ENCODE results near the gene ZNF728.
"Not testable (repeated sequence)": the region's sequence is repeated elsewhere in the genome, so short reads cannot be mapped to it uniquely, and the experiment has no call there.

ZNF728 gene

GRCh38 chr19:22975546-22976136, 27.3 kb downstream of the ZNF728 start:
- H2BK5ac ChIP-seq (ENCODE audit: low read depth, low read length, poor library complexity); H3K23ac ChIP-seq (ENCODE audit: low read length); H3K79me1 ChIP-seq (ENCODE audit: low read length); H2BK120ac ChIP-seq (ENCODE audit: insufficient read depth, low read length, poor library complexity); H3K36me3 ChIP-seq (ENCODE audit: control insufficient read depth in 1 of 2, insufficient read depth in 2 of 2, low read length in 2 of 2); H3K9ac ChIP-seq (ENCODE audit: low read length); H4K8ac ChIP-seq (ENCODE audit: low read depth, low read length); DNase-seq; H2BK12ac ChIP-seq (ENCODE audit: low read length); H3K18ac ChIP-seq (ENCODE audit: low read length); H3K4me2 ChIP-seq (ENCODE audit: low read length); H3K4me3 ChIP-seq (ENCODE audit: low read depth, low read length); H3K9me3 ChIP-seq (ENCODE audit: insufficient read depth, low read depth, low read length); H3K4me1 ChIP-seq (ENCODE audit: control insufficient read depth in 1 of 2, insufficient read depth in 2 of 2, low read length in 2 of 2); H3K79me2 ChIP-seq (ENCODE audit: control insufficient read depth, insufficient read depth, low read length, poor library complexity); H3K4ac ChIP-seq (ENCODE audit: low read depth, low read length); H4K12ac ChIP-seq (ENCODE audit: low read depth, low read length); H3K14ac ChIP-seq (ENCODE audit: low read length); H2AFZ ChIP-seq (ENCODE audit: insufficient read depth, low read length, poor library complexity); H2AK5ac ChIP-seq (ENCODE audit: low read length); H4K91ac ChIP-seq (ENCODE audit: low read depth, low read length); H3K27me3 ChIP-seq (ENCODE audit: insufficient read depth, low read length); H3K27ac ChIP-seq (ENCODE audit: low read depth, low read length): not testable (repeated sequence)
- WGBS (ENCODE audit: extremely low coverage, insufficient coverage, insufficient read length): no CpG with 5 or more reads among the region's 1 CpG

- H3K18ac ChIP-seq (ENCODE audit: low read length): no peak overlapping the region
- WGBS (ENCODE audit: extremely low coverage, insufficient coverage, insufficient read length): no CpG with 5 or more reads among the region's 5 CpGs
- no peak overlapping the region for H4K91ac ChIP-seq (ENCODE audit: low read depth, low read length)
These were observed 57.4 kb downstream of the ZNF728 start for GRCh38 chr19:22945560-22945959.

GRCh38 chr19:22935151-22935550, 67.8 kb downstream of the ZNF728 start:
- DNase-seq: peak; percentile 87 to 94
- Histone ChIP-seq H2BK120ac (ENCODE audit: insufficient read depth, low read length, poor library complexity) (no peak overlapping the region), H4K8ac (ENCODE audit: low read depth, low read length) (no peak overlapping the region), H3K27ac (ENCODE audit: low read depth, low read length) (no peak overlapping the region), H3K23ac (ENCODE audit: low read length) (no peak overlapping the region), H4K12ac (ENCODE audit: low read depth, low read length) (no peak overlapping the region), H3K18ac (ENCODE audit: low read length) (no peak overlapping the region), H3K4me1 (ENCODE audit: control insufficient read depth in 1 of 2, insufficient read depth in 2 of 2, low read length in 2 of 2) (no peaks in the 10 kb centered on the region), H3K36me3 (ENCODE audit: control insufficient read depth in 1 of 2, insufficient read depth in 2 of 2, low read length in 2 of 2) (no peaks in the 10 kb centered on the region), H3K4ac (ENCODE audit: low read depth, low read length) (no peak overlapping the region), H3K9ac (ENCODE audit: low read length) (no peak overlapping the region), H3K4me2 (ENCODE audit: low read length) (no peak overlapping the region), H3K14ac (ENCODE audit: low read length) (no peak overlapping the region), H3K79me1 (ENCODE audit: low read length) (no peaks in the 10 kb centered on the region), H3K27me3 (ENCODE audit: insufficient read depth, low read length) (no peaks in the 10 kb centered on the region), H3K4me3 (ENCODE audit: low read depth, low read length) (no peak overlapping the region), H2BK5ac (ENCODE audit: low read depth, low read length, poor library complexity) (no peak overlapping the region), H2BK12ac (ENCODE audit: low read length) (no peak overlapping the region), H3K79me2 (ENCODE audit: control insufficient read depth, insufficient read depth, low read length, poor library complexity) (no peaks in the 10 kb centered on the region), H3K9me3 (ENCODE audit: insufficient read depth, low read depth, low read length) (peaks cover 18% of the 10 kb centered on the region), H4K91ac (ENCODE audit: low read depth, low read length) (no peak overlapping the region), H2AK5ac (ENCODE audit: low read length) (no peak overlapping the region), H2AFZ (ENCODE audit: insufficient read depth, low read length, poor library complexity) (no peak overlapping the region)
- no CpG with 5 or more reads among the region's 2 CpGs for WGBS (ENCODE audit: extremely low coverage, insufficient coverage, insufficient read length)

More at GRCh38 chr19:22945560-22945959, 57.4 kb downstream of the ZNF728 start:
- no peak overlapping the region for H2AK5ac ChIP-seq (ENCODE audit: low read length)
- no peak for DNase-seq
- H3K27me3 ChIP-seq (ENCODE audit: insufficient read depth, low read length): no peaks in the 10 kb centered on the region
- H2BK120ac ChIP-seq (ENCODE audit: insufficient read depth, low read length, poor library complexity): no peak overlapping the region
- no peaks in the 10 kb centered on the region for H3K79me2 ChIP-seq (ENCODE audit: control insufficient read depth, insufficient read depth, low read length, poor library complexity)
- H3K14ac ChIP-seq (ENCODE audit: low read length): no peak overlapping the region
- H4K8ac ChIP-seq (ENCODE audit: low read depth, low read length): no peak overlapping the region
- no peak overlapping the region for H3K27ac ChIP-seq (ENCODE audit: low read depth, low read length)
- no peaks in the 10 kb centered on the region for H3K4me1 ChIP-seq (ENCODE audit: control insufficient read depth in 1 of 2, insufficient read depth in 2 of 2, low read length in 2 of 2)
- H3K9me3 ChIP-seq (ENCODE audit: insufficient read depth, low read depth, low read length): peaks cover 11% of the 10 kb centered on the region
- H3K9ac ChIP-seq (ENCODE audit: low read length): no peak overlapping the region
- H3K4me2 ChIP-seq (ENCODE audit: low read length): no peak overlapping the region
- no peak overlapping the region for H3K23ac ChIP-seq (ENCODE audit: low read length)
- H2AFZ ChIP-seq (ENCODE audit: insufficient read depth, low read length, poor library complexity): no peak overlapping the region
- no peak overlapping the region for H4K12ac ChIP-seq (ENCODE audit: low read depth, low read length)
- H3K4ac ChIP-seq (ENCODE audit: low read depth, low read length): no peak overlapping the region
- no peak overlapping the region for H2BK12ac ChIP-seq (ENCODE audit: low read length)
- H3K79me1 ChIP-seq (ENCODE audit: low read length): no peaks in the 10 kb centered on the region
- no peak overlapping the region for H3K4me3 ChIP-seq (ENCODE audit: low read depth, low read length)
- no peaks in the 10 kb centered on the region for H3K36me3 ChIP-seq (ENCODE audit: control insufficient read depth in 1 of 2, insufficient read depth in 2 of 2, low read length in 2 of 2)
- H2BK5ac ChIP-seq (ENCODE audit: low read depth, low read length, poor library complexity): no peak overlapping the region

- not testable (repeated sequence) for H2AFZ ChIP-seq (ENCODE audit: insufficient read depth, low read length, poor library complexity); H4K12ac ChIP-seq (ENCODE audit: low read depth, low read length); H4K91ac ChIP-seq (ENCODE audit: low read depth, low read length); H3K4me1 ChIP-seq (ENCODE audit: control insufficient read depth in 1 of 2, insufficient read depth in 2 of 2, low read length in 2 of 2); H3K23ac ChIP-seq (ENCODE audit: low read length); H3K14ac ChIP-seq (ENCODE audit: low read length); H3K4me3 ChIP-seq (ENCODE audit: low read depth, low read length); H2BK120ac ChIP-seq (ENCODE audit: insufficient read depth, low read length, poor library complexity); H2AK5ac ChIP-seq (ENCODE audit: low read length); H3K27me3 ChIP-seq (ENCODE audit: insufficient read depth, low read length); H4K8ac ChIP-seq (ENCODE audit: low read depth, low read length); H3K79me2 ChIP-seq (ENCODE audit: control insufficient read depth, insufficient read depth, low read length, poor library complexity); H3K27ac ChIP-seq (ENCODE audit: low read depth, low read length); H3K9ac ChIP-seq (ENCODE audit: low read length); H3K18ac ChIP-seq (ENCODE audit: low read length); H3K79me1 ChIP-seq (ENCODE audit: low read length); H2BK12ac ChIP-seq (ENCODE audit: low read length); DNase-seq; H3K36me3 ChIP-seq (ENCODE audit: control insufficient read depth in 1 of 2, insufficient read depth in 2 of 2, low read length in 2 of 2); H2BK5ac ChIP-seq (ENCODE audit: low read depth, low read length, poor library complexity); H3K4me2 ChIP-seq (ENCODE audit: low read length); H3K4ac ChIP-seq (ENCODE audit: low read depth, low read length)
- no CpG with 5 or more reads among the region's 34 CpGs for WGBS (ENCODE audit: extremely low coverage, insufficient coverage, insufficient read length)
- H3K9me3 ChIP-seq (ENCODE audit: insufficient read depth, low read depth, low read length): peaks cover 20% of the 10 kb centered on the region
These were observed 75.4 kb downstream of the ZNF728 start for GRCh38 chr19:22927576-22927975.

All from trophoblast cell (in vitro differentiated cells and primary cell).